ENCODE measurements around the gene ZNF283.

GRCh38 chr19:43872547-43873336 lies 45.6 kb downstream of the ZNF283 start:
- TF ChIP-seq CTCF (IDR thresholded peaks at IDR 0.05) = no peak
- TF ChIP-seq POLR2A (IDR thresholded peaks at IDR 0.05) = no peak
